T-cell (primary cell): ENCODE data around the gene CPNE5. TPM values are rescaled to one million over a fixed set of nuclear protein-coding genes. Genes with fewer than 3 reads are reported as not detected.

Source experiments
- ATAC-seq, 4 experiments: fragments of 200-7000 bp in 3 of 4; fragments of 150-1000 bp in 1 of 4; cut with Tn5 transposase; replicated peaks in 1 of 4; 1 replicate in 3 of 4; 2 replicates in 1 of 4; pipeline ENCODE4 v1.10.0; 2021; ENCODE audit warnings: moderate library complexity in 3 of 4, mild to moderate bottlenecking in 2 of 4, moderate number of reproducible peaks in 1 of 4
- CTCF ChIA-PET, 2 donors: fragments of 300-600 bp; sonication (Branson Sonifier 250); formaldehyde crosslinking; loops; one replicate each; lab custom pipeline; 2022; ENCODE audit warnings: antibody characterized with exemption in 2 of 2; lab: Charles Lee
- POLR2A ChIA-PET, 2 donors: fragments of 300-600 bp; sonication (Branson Sonifier 250); formaldehyde crosslinking; loops; one replicate each; lab custom pipeline; 2022; ENCODE audit warnings: antibody characterized with exemption in 2 of 2; lab: Charles Lee
- DNase-seq, 35 experiments: peaks; one replicate each; pipeline versions ENCODE4 v3.0.0 to v3.0.0-alpha.2; 2013 to 2023
- H3K27ac ChIP-seq: one replicate; pipeline ENCODE4 v1.5.1; 2013; ENCODE audit warnings: low read length
- H3K27me3 ChIP-seq, 2 experiments: replicated peaks in 1 of 2; 1 replicate in 1 of 2; 2 replicates in 1 of 2; pipeline versions ENCODE4 v1.6.1 to v1.7.0; 2013; ENCODE audit warnings: low read length in 1 of 2, mixed read lengths in 1 of 2; ENCODE audit not compliant: control insufficient read depth in 2 of 2, insufficient read depth in 2 of 2; ENCODE audit errors: extremely low read depth in 1 of 2
- H3K36me3 ChIP-seq, 2 donors: 1 replicate in 1 of 2; 2 replicates in 1 of 2; pipeline versions ENCODE4 v1.6.1 to v1.7.0; 2013; ENCODE audit warnings: low read length in 1 of 2; ENCODE audit not compliant: control insufficient read depth in 2 of 2, insufficient read depth in 1 of 2; ENCODE audit errors: extremely low read depth in 1 of 2
- H3K4me1 ChIP-seq, 2 experiments: 1 replicate in 1 of 2; 2 replicates in 1 of 2; pipeline versions ENCODE4 v1.6.1 to v1.7.0; 2013; ENCODE audit warnings: low read length in 2 of 2, mixed read lengths in 1 of 2; ENCODE audit not compliant: insufficient read depth in 2 of 2, control insufficient read depth in 1 of 2; ENCODE audit errors: extremely low read depth in 1 of 2
- H3K4me3 ChIP-seq, 2 donors: 1 replicate in 1 of 2; 2 replicates in 1 of 2; pipeline versions ENCODE4 v1.5.1 to v1.7.0; 2013; ENCODE audit warnings: mild to moderate bottlenecking in 2 of 2, low read length in 1 of 2, moderate library complexity in 1 of 2; ENCODE audit not compliant: control insufficient read depth in 1 of 2; ENCODE audit errors: extremely low read depth in 1 of 2
- H3K9me3 ChIP-seq: 2 replicates; pipeline ENCODE4 v1.7.0; 2013
- H3K27ac Mint-ChIP-seq, 2 donors: one replicate each; pipeline ENCODE4 v1.8.0; 2020 to 2021; ENCODE audit warnings: mild to moderate bottlenecking in 2 of 2, mixed read lengths in 2 of 2
- H3K27me3 Mint-ChIP-seq, 2 donors: one replicate each; pipeline ENCODE4 v1.8.0; 2021 to 2022; ENCODE audit warnings: mixed read lengths in 2 of 2
- H3K36me3 Mint-ChIP-seq: one replicate; pipeline ENCODE4 v1.8.0; 2021; ENCODE audit warnings: mixed read lengths
- H3K4me1 Mint-ChIP-seq, 3 donors: one replicate each; pipeline ENCODE4 v1.8.0; 2020 to 2022; ENCODE audit warnings: mixed read lengths in 3 of 3, mild to moderate bottlenecking in 1 of 3
- H3K4me3 Mint-ChIP-seq, 3 donors: one replicate each; pipeline ENCODE4 v1.8.0; 2020 to 2022; ENCODE audit warnings: mild to moderate bottlenecking in 3 of 3, mixed read lengths in 3 of 3, moderate library complexity in 3 of 3
- H3K9me3 Mint-ChIP-seq, 3 donors: one replicate each; pipeline ENCODE4 v1.8.0; 2020 to 2022; ENCODE audit warnings: mixed read lengths in 3 of 3
- WGBS: methylation state at CpG from one replicate; pipeline ENCODE4 v1.1.5; 2013; ENCODE audit warnings: missing lambda C conversion rate; ENCODE audit not compliant: insufficient coverage; 5-methylcytosine and 5-hydroxymethylcytosine counted together
- total RNA-seq, 35 experiments: library from RNA in 6 of 35; stranded (reverse) in 6 of 35; fragments of 120-200 nt in 1 of 35; gene quantifications; one replicate each; pipeline versions ENCODE4 v1.2.1 to v1.2.4 and lab custom pipeline; 2013 to 2026

CPNE5 gene
- total RNA-seq, 5 donors from 2014 or later (not counting 1 experiment from before 2014, with no cell fraction given), result 0.73 to 1.8 (median 1.1) TPM

GRCh38 chr6:36720251-36721141, 118.7 kb downstream of the CPNE5 start:
- no peak overlapping the region for H3K4me3 Mint-ChIP-seq
- H3K4me1 Mint-ChIP-seq, result peaks cover 0 to 8% (median 6%) of the 10 kb centered on the region in 3 donors
- ATAC-seq, result no peak
- WGBS, result 100% methylated on average over 2 of the region's 11 CpGs
- H3K27me3 ChIP-seq, result peaks cover 0 to 18% of the 10 kb centered on the region in 2 experiments
- H3K27ac ChIP-seq, result no peak overlapping the region
- no peaks in the 10 kb centered on the region for H3K27me3 Mint-ChIP-seq
- ChIA-PET CTCF (interaction anchor here in 1 of 2 donors (0.7 kb wide), 1 partner anchor 1774 kb away, joined by 3 read pairs; no protein-coding TSS in a partner anchor), POLR2A (no interaction called here)
- no peaks in the 10 kb centered on the region for H3K9me3 ChIP-seq
- no peak overlapping the region for H3K4me3 ChIP-seq
- H3K36me3 ChIP-seq, result no peaks in the 10 kb centered on the region
- no peak for DNase-seq
- no peaks in the 10 kb centered on the region for H3K9me3 Mint-ChIP-seq
- H3K27ac Mint-ChIP-seq, result no peak overlapping the region
- no peaks in the 10 kb centered on the region for H3K36me3 Mint-ChIP-seq
- H3K4me1 ChIP-seq, result no peaks in the 10 kb centered on the region

- no peak overlapping the region for H3K4me3 Mint-ChIP-seq
- no peaks in the 10 kb centered on the region for H3K36me3 ChIP-seq
- ChIA-PET POLR2A (no interaction called here), CTCF (no interaction called here)
- DNase-seq (no peak), ATAC-seq (no peak)
- H3K27me3 Mint-ChIP-seq, result no peaks in the 10 kb centered on the region
- H3K4me1 Mint-ChIP-seq, result peaks cover 0 to 6% (median 2%) of the 10 kb centered on the region in 3 donors
- WGBS, result 79% methylated on average over 6 of the region's 7 CpGs
- H3K27ac ChIP-seq, result no peak overlapping the region
- H3K27ac Mint-ChIP-seq, result no peak overlapping the region
- H3K36me3 Mint-ChIP-seq, result no peaks in the 10 kb centered on the region
- H3K9me3 Mint-ChIP-seq, result no peaks in the 10 kb centered on the region
- no peak overlapping the region for H3K4me3 ChIP-seq
- no peaks in the 10 kb centered on the region for H3K4me1 ChIP-seq
- peaks cover 0 to 21% of the 10 kb centered on the region in 2 experiments for H3K27me3 ChIP-seq
- H3K9me3 ChIP-seq, result no peaks in the 10 kb centered on the region
Measured at GRCh38 chr6:36719126-36719525, 120.1 kb downstream of the CPNE5 start.

- H3K4me1 Mint-ChIP-seq, result peaks cover 0 to 6% (median 2%) of the 10 kb centered on the region in 3 donors
- no peak overlapping the region for H3K4me3 Mint-ChIP-seq
- H3K27ac ChIP-seq, result no peak overlapping the region
- no peaks in the 10 kb centered on the region for H3K36me3 ChIP-seq
- H3K27ac Mint-ChIP-seq, result no peak overlapping the region
- no peak overlapping the region for H3K4me3 ChIP-seq
- CTCF ChIA-PET, result no interaction called here
- POLR2A ChIA-PET, result no interaction called here
- no peaks in the 10 kb centered on the region for H3K4me1 ChIP-seq
- WGBS, result 55% methylated on average over 3 of the region's 5 CpGs
- ATAC-seq, result no peak
- no peak for DNase-seq
- H3K27me3 Mint-ChIP-seq, result no peaks in the 10 kb centered on the region
- no peaks in the 10 kb centered on the region for H3K9me3 ChIP-seq
- no peaks in the 10 kb centered on the region for H3K9me3 Mint-ChIP-seq
- H3K36me3 Mint-ChIP-seq, result no peaks in the 10 kb centered on the region
- H3K27me3 ChIP-seq, result peaks cover 0 to 25% of the 10 kb centered on the region in 2 experiments
Measured at GRCh38 chr6:36718560-36718959, 120.7 kb downstream of the CPNE5 start.

GRCh38 chr6:36717871-36718540, 121.2 kb downstream of the CPNE5 start:
- no peaks in the 10 kb centered on the region for H3K36me3 Mint-ChIP-seq
- H3K9me3 Mint-ChIP-seq, result no peaks in the 10 kb centered on the region
- H3K27ac ChIP-seq, result no peak overlapping the region
- ATAC-seq (no peak), DNase-seq (no peak)
- no peaks in the 10 kb centered on the region for H3K4me1 ChIP-seq
- no peaks in the 10 kb centered on the region for H3K36me3 ChIP-seq
- H3K4me1 Mint-ChIP-seq, result peaks cover 0 to 6% (median 2%) of the 10 kb centered on the region in 3 donors
- H3K27ac Mint-ChIP-seq, result no peak overlapping the region
- no peaks in the 10 kb centered on the region for H3K27me3 Mint-ChIP-seq
- H3K4me3 ChIP-seq, result no peak overlapping the region
- peaks cover 0 to 26% of the 10 kb centered on the region in 2 experiments for H3K27me3 ChIP-seq
- no peaks in the 10 kb centered on the region for H3K9me3 ChIP-seq
- H3K4me3 Mint-ChIP-seq, result no peak overlapping the region
- WGBS, result 86% methylated on average over 7 of the region's 12 CpGs
- POLR2A ChIA-PET, result no interaction called here
- CTCF ChIA-PET, result no interaction called here

GRCh38 chr6:36717231-36717825, 121.9 kb downstream of the CPNE5 start:
- no peak overlapping the region for H3K4me3 Mint-ChIP-seq
- peaks cover 0 to 6% (median 2%) of the 10 kb centered on the region in 3 donors for H3K4me1 Mint-ChIP-seq
- Histone ChIP-seq H3K27me3 (peaks cover 0 to 26% of the 10 kb centered on the region in 2 experiments), H3K4me1 (no peaks in the 10 kb centered on the region), H3K36me3 (no peaks in the 10 kb centered on the region), H3K27ac (no peak overlapping the region), H3K9me3 (no peaks in the 10 kb centered on the region), H3K4me3 (no peak overlapping the region)
- no peaks in the 10 kb centered on the region for H3K9me3 Mint-ChIP-seq
- ATAC-seq (no peak), DNase-seq (no peak)
- 77% methylated on average over 12 of the region's 13 CpGs for WGBS
- ChIA-PET POLR2A (interaction anchor here in 1 of 2 donors (0.9 kb wide), 1 partner anchor 35 kb away, joined by 3 read pairs; no protein-coding TSS in a partner anchor), CTCF (no interaction called here)
- H3K27ac Mint-ChIP-seq, result no peak overlapping the region
- no peaks in the 10 kb centered on the region for H3K27me3 Mint-ChIP-seq
- H3K36me3 Mint-ChIP-seq, result no peaks in the 10 kb centered on the region

GRCh38 chr6:36716476-36717093, 122.7 kb downstream of the CPNE5 start:
- ChIA-PET CTCF (no interaction called here), POLR2A (interaction anchor here in 1 of 2 donors (0.9 kb wide), 1 partner anchor 36 kb away, joined by 3 read pairs; no protein-coding TSS in a partner anchor)
- DNase-seq (no peak), ATAC-seq (no peak)
- no peaks in the 10 kb centered on the region for H3K27me3 Mint-ChIP-seq
- H3K4me1 Mint-ChIP-seq, result peaks cover 0 to 6% (median 2%) of the 10 kb centered on the region in 3 donors
- Histone ChIP-seq H3K27me3 (peaks cover 0 to 26% of the 10 kb centered on the region in 2 experiments), H3K27ac (no peak overlapping the region), H3K36me3 (no peaks in the 10 kb centered on the region), H3K9me3 (no peaks in the 10 kb centered on the region), H3K4me1 (no peaks in the 10 kb centered on the region), H3K4me3 (no peak overlapping the region)
- H3K36me3 Mint-ChIP-seq, result no peaks in the 10 kb centered on the region
- no peak overlapping the region for H3K4me3 Mint-ChIP-seq
- H3K9me3 Mint-ChIP-seq, result no peaks in the 10 kb centered on the region
- no peak overlapping the region for H3K27ac Mint-ChIP-seq
- WGBS, result 86% methylated on average over 4 of the region's 8 CpGs
